ENCODE measurements around the gene JMJD8.

GRCh38 chr16:725041-725376, 40.9 kb upstream of the JMJD8 start:
- TF ChIP-seq POLR2A (IDR thresholded peaks at IDR 0.05) (no peak), CTCF (IDR thresholded peaks at IDR 0.05) (no peak)

Data from tibial nerve (tissue), 3 donors.